GM19351 (cell line): ENCODE measurements around the gene SMURF2.
"Not testable (repeated sequence)": the region's sequence is repeated elsewhere in the genome, so short reads cannot be mapped to it uniquely, and the experiment has no call there.

ENCODE experiments used
- ATAC-seq: cut with Tn5 transposase; IDR thresholded peaks from one replicate; pipeline ENCODE4 v1.9.1; 2021; ENCODE audit warnings: mild to moderate bottlenecking, moderate library complexity; ENCODE audit not compliant: unreplicated experiment

SMURF2 gene

GRCh38 chr17:64661976-64662773, at the start of gene SMURF2:
SMURF2 (minus strand) TSS chr17:64662307; CDS start chr17:64661880, 427 bp downstream.
- ATAC-seq, result peak; percentile 78

GRCh38 chr17:64709481-64709880, 47.4 kb upstream of the SMURF2 start:
- no peak for ATAC-seq

GRCh38 chr17:64707050-64707591, 45.0 kb upstream of the SMURF2 start:
- ATAC-seq, result no peak

GRCh38 chr17:64706224-64707049, 44.3 kb upstream of the SMURF2 start:
- no peak for ATAC-seq

- ATAC-seq, result no peak
Measured at GRCh38 chr17:64702815-64703214, 40.7 kb upstream of the SMURF2 start.

GRCh38 chr17:64698725-64699124, 36.6 kb upstream of the SMURF2 start:
- no peak for ATAC-seq

- ATAC-seq, result no peak
Measured at GRCh38 chr17:64694207-64694606, 32.1 kb upstream of the SMURF2 start.

- ATAC-seq, result no peak
Measured at GRCh38 chr17:64692187-64692586, 30.1 kb upstream of the SMURF2 start.

GRCh38 chr17:64689106-64689505, 27.0 kb upstream of the SMURF2 start:
- ATAC-seq, result no peak

- no peak for ATAC-seq
Measured at GRCh38 chr17:64688481-64688880, 26.4 kb upstream of the SMURF2 start.

GRCh38 chr17:64687961-64688360, 25.9 kb upstream of the SMURF2 start:
- ATAC-seq, result no peak

GRCh38 chr17:64687376-64687775, 25.3 kb upstream of the SMURF2 start:
- no peak for ATAC-seq

GRCh38 chr17:64686705-64687104, 24.6 kb upstream of the SMURF2 start:
- ATAC-seq, result no peak

- ATAC-seq, result no peak
Measured at GRCh38 chr17:64685705-64686104, 23.6 kb upstream of the SMURF2 start.

- ATAC-seq, result no peak
Measured at GRCh38 chr17:64683796-64684195, 21.7 kb upstream of the SMURF2 start.

- no peak for ATAC-seq
Measured at GRCh38 chr17:64682261-64683181, 20.4 kb upstream of the SMURF2 start.

GRCh38 chr17:64679710-64680216, 17.7 kb upstream of the SMURF2 start:
- no peak for ATAC-seq

GRCh38 chr17:64676763-64677162, 14.7 kb upstream of the SMURF2 start:
- ATAC-seq, result no peak

- not testable (repeated sequence) for ATAC-seq
Measured at GRCh38 chr17:64670843-64671590, 8.9 kb upstream of the SMURF2 start.
